Fibroblast of lung (primary cell): ENCODE results near the gene ZPR1.

ENCODE experiments used
- EZH2 ChIP-seq: IDR thresholded peaks from 2 replicates; pipeline ENCODE4 v1.5.1; 2012; ENCODE audit warnings: low read length, control low read depth, mild to moderate bottlenecking; ENCODE audit errors: missing control alignments
- TF ChIP-seq, protein P1 (sequence below), 2 donors: IDR thresholded peaks in 1 of 2; conservative IDR thresholded peaks in 1 of 2; 1 replicate in 1 of 2; 2 replicates in 1 of 2; pipeline ENCODE4 v1.5.1; 2011 to 2012; ENCODE audit warnings: low read length in 2 of 2, control low read depth in 1 of 2, inconsistent platforms in 1 of 2, low read depth in 1 of 2, mild to moderate bottlenecking in 1 of 2

DNA sequence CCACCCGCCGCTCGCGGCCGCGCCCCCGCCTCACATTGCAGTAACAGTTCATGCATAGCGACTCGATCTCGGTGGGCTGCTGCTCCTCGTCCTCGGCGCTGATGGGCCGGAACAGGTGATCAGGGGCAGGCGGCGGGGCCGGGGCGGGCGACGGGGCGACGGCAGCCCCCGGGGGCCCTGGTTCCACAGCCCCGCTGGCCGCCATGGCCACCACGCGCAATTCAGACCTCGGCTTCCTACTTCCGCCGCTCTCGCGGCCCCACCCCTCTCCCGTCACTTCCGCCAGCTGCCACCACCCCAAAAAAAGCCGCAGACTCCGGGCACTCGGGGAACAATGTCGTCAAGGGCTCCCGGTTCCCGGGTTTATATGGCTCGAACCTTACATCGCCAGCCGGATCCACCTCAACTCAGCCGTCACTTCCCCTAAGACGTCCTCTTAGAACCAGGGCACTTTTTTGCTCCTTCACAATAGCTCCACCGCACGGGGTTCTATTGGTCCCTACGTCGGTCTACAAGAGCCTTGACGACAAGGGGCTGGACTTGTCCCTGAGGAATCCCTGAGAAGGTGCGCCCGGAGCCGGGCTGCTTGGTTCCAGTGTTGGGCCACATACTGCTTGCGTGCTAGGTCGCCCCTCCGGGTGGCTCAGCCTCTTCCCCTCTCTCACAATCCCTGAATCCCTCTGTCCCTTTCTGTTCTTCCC, at the start of gene ZPR1:
- TF ChIP-seq, protein P1, sequence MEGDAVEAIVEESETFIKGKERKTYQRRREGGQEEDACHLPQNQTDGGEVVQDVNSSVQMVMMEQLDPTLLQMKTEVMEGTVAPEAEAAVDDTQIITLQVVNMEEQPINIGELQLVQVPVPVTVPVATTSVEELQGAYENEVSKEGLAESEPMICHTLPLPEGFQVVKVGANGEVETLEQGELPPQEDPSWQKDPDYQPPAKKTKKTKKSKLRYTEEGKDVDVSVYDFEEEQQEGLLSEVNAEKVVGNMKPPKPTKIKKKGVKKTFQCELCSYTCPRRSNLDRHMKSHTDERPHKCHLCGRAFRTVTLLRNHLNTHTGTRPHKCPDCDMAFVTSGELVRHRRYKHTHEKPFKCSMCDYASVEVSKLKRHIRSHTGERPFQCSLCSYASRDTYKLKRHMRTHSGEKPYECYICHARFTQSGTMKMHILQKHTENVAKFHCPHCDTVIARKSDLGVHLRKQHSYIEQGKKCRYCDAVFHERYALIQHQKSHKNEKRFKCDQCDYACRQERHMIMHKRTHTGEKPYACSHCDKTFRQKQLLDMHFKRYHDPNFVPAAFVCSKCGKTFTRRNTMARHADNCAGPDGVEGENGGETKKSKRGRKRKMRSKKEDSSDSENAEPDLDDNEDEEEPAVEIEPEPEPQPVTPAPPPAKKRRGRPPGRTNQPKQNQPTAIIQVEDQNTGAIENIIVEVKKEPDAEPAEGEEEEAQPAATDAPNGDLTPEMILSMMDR (conservative IDR thresholded peaks at IDR 0.05 in 1 of 2, IDR thresholded peaks at IDR 0.05 in 1 of 2; ENCODE audit: low read depth in 1 of 2, low read length in 2 of 2) = no peak
- no peak for TF ChIP-seq EZH2
